HCT116 (cell line): ENCODE results near the gene SCARB1. TPM values are rescaled to one million over a fixed set of nuclear protein-coding genes. Genes with fewer than 3 reads are reported as not detected.

Source experiments
- ATAC-seq: fragments of 200-7000 bp; cut with Tn5 transposase; 2 replicates; pipeline ENCODE4 v1.9.1; 2020; ENCODE audit warnings: mild to moderate bottlenecking, moderate library complexity
- BruUV-seq: library from RNA; stranded (reverse); fragments of 400-500 nt; replicated peaks from 2 replicates; lab custom pipeline; 2021; lab: Mats Ljungman, UMichigan
- CTCF ChIA-PET: fragments of 300-600 bp; sonication (Branson Sonifier 250); formaldehyde crosslinking; loops from one replicate; lab custom pipeline; 2021; ENCODE audit warnings: antibody characterized with exemption; lab: Charles Lee
- POLR2A ChIA-PET: fragments of 300-600, 350-600 bp; sonication (Branson Sonifier 250); formaldehyde crosslinking; loops from one replicate; lab custom pipeline; 2021; ENCODE audit warnings: antibody characterized with exemption; lab: Charles Lee
- RAD21 ChIA-PET, 2 experiments: fragments of 300-600 bp; sonication (Branson Sonifier 250); formaldehyde crosslinking; loops; one replicate each; lab custom pipeline; 2023; ENCODE audit warnings: low total read pairs in 2 of 2; ENCODE audit not compliant: uncharacterized antibody in 2 of 2, unreplicated experiment in 2 of 2, low non-redundant PET in 1 of 2; lab: Charles Lee
- DNase-seq: peaks from one replicate; pipeline ENCODE4 v3.0.0-alpha.2; 2010; ENCODE audit warnings: low read depth, low spot score
- H2AFZ ChIP-seq: fragments of 200-600 bp; shearing (Covaris generic), sonication (generic); 2 replicates; pipeline ENCODE4 v1.6.1; 2017; ENCODE audit warnings: low read depth, mixed run types, mixed read lengths, antibody characterized with exemption, low read length; ENCODE audit not compliant: poor library complexity, severe bottlenecking
- H3K27ac ChIP-seq: 2 replicates; pipeline ENCODE4 v1.5.1; 2012; ENCODE audit warnings: low read depth, low read length
- H3K27me3 ChIP-seq: fragments of 200-600 bp; sonication (generic); 2 replicates; pipeline ENCODE4 v1.6.1; 2016; ENCODE audit warnings: mixed run types, low read length, mixed read lengths; ENCODE audit not compliant: insufficient read depth
- H3K36me3 ChIP-seq, 2 experiments: fragments of 200-500 bp in 1 of 2; fragments of 200-600 bp in 1 of 2; sonication (Bioruptor generic) in 1 of 2; sonication (generic) in 1 of 2; 2 replicates each; pipeline versions ENCODE4 v1.5.1 to v1.6.1; 2014 to 2016; ENCODE audit warnings: low read length in 2 of 2, inconsistent platforms in 1 of 2, mixed read lengths in 1 of 2, mixed run types in 1 of 2; ENCODE audit not compliant: insufficient read depth in 2 of 2, control insufficient read depth in 1 of 2
- H3K4me1 ChIP-seq, 2 experiments: fragments of 200-600 bp in 1 of 2; sonication (generic) in 1 of 2; 2 replicates each; pipeline versions ENCODE4 v1.5.1 to v1.6.1; 2012 to 2017; ENCODE audit warnings: low read length in 2 of 2, inconsistent platforms in 1 of 2, mild to moderate bottlenecking in 1 of 2, mixed read lengths in 1 of 2, mixed run types in 1 of 2, moderate library complexity in 1 of 2; ENCODE audit not compliant: insufficient read depth in 2 of 2, control insufficient read depth in 1 of 2
- H3K4me2 ChIP-seq: fragments of 200-600 bp; sonication (generic); 2 replicates; pipeline ENCODE4 v1.6.1; 2017; ENCODE audit warnings: mixed run types, low read length, mixed read lengths
- H3K4me3 ChIP-seq, 2 experiments: fragments of 200-600 bp in 1 of 2; sonication (generic) in 1 of 2; replicated peaks in 1 of 2; 2 replicates each; pipeline ENCODE4 v1.5.1; 2011 to 2016; ENCODE audit warnings: low read length in 2 of 2, control low read depth in 1 of 2, low read depth in 1 of 2, mild to moderate bottlenecking in 1 of 2, mixed read lengths in 1 of 2, mixed run types in 1 of 2
- H3K79me2 ChIP-seq: fragments of 200-600 bp; sonication (generic); 2 replicates; pipeline ENCODE4 v1.6.1; 2017; ENCODE audit warnings: mild to moderate bottlenecking, mixed run types, low read length, moderate library complexity, mixed read lengths; ENCODE audit not compliant: insufficient read depth
- H3K9ac ChIP-seq: fragments of 200-600 bp; sonication (generic); 2 replicates; pipeline ENCODE4 v1.6.1; 2016; ENCODE audit warnings: low read length, mixed read lengths
- H3K9me2 ChIP-seq: fragments of 200-600 bp; sonication (generic), shearing (Covaris generic); 2 replicates; pipeline ENCODE4 v1.6.1; 2017; ENCODE audit warnings: mixed run types, mild to moderate bottlenecking, moderate library complexity; ENCODE audit not compliant: insufficient read depth
- H3K9me3 ChIP-seq, 2 experiments: fragments of 200-500 bp in 1 of 2; fragments of 200-600 bp in 1 of 2; sonication (Bioruptor generic) in 1 of 2; sonication (generic) in 1 of 2; 2 replicates each; pipeline ENCODE4 v1.6.1; 2014 to 2017; ENCODE audit warnings: low read length in 2 of 2, mixed read lengths in 2 of 2, inconsistent platforms in 1 of 2, low read depth in 1 of 2, mild to moderate bottlenecking in 1 of 2, mixed run types in 1 of 2, moderate library complexity in 1 of 2; ENCODE audit not compliant: control insufficient read depth in 1 of 2, insufficient read depth in 1 of 2
- H4K20me1 ChIP-seq: fragments of 200-600 bp; sonication (generic), shearing (Covaris generic); 2 replicates; pipeline ENCODE4 v1.6.1; 2017; ENCODE audit warnings: mixed run types, mild to moderate bottlenecking, moderate library complexity; ENCODE audit not compliant: insufficient read depth
- CBX3 ChIP-seq: IDR thresholded peaks from 2 replicates; pipeline ENCODE4 v1.6.1; 2012; ENCODE audit warnings: low read depth
- CEBPB ChIP-seq: IDR thresholded peaks from 2 replicates; pipeline ENCODE4 v1.6.1; 2012; ENCODE audit warnings: low read depth
- EGR1 ChIP-seq: IDR thresholded peaks from 2 replicates; pipeline ENCODE4 v1.6.1; 2012; ENCODE audit warnings: low read depth
- ELF1 ChIP-seq: IDR thresholded peaks from 2 replicates; pipeline ENCODE4 v1.6.1; 2012; ENCODE audit warnings: low read depth, borderline replicate concordance
- EZH2 ChIP-seq: fragments of 200-600 bp; sonication (generic); IDR thresholded peaks from 2 replicates; pipeline ENCODE4 v1.6.1; 2017; ENCODE audit warnings: antibody characterized with exemption, mixed run types
- FOSL1 ChIP-seq: IDR thresholded peaks from 2 replicates; pipeline ENCODE4 v1.6.1; 2012; ENCODE audit warnings: low read depth
- POLR2A ChIP-seq: IDR thresholded peaks from 2 replicates; pipeline ENCODE4 v1.7.0; 2011; ENCODE audit warnings: borderline replicate concordance; ENCODE audit not compliant: insufficient read depth, insufficient read length; ENCODE audit errors: extremely low read depth
- POLR2AphosphoS5 ChIP-seq: IDR thresholded peaks from 2 replicates; pipeline ENCODE4 v1.6.1; 2011; ENCODE audit warnings: mild to moderate bottlenecking, low read depth, low read length, moderate library complexity
- SIN3A ChIP-seq: IDR thresholded peaks from 2 replicates; pipeline ENCODE4 v1.6.1; 2012; ENCODE audit warnings: low read depth
- SP1 ChIP-seq: IDR thresholded peaks from 2 replicates; pipeline ENCODE4 v1.6.1; 2012; ENCODE audit warnings: low read depth
- SRF ChIP-seq: IDR thresholded peaks from 2 replicates; pipeline ENCODE4 v1.6.1; 2012; ENCODE audit warnings: low read depth
- TCF7L2 ChIP-seq: IDR thresholded peaks from 2 replicates; pipeline ENCODE4 v1.7.0; 2011; ENCODE audit warnings: borderline replicate concordance, inconsistent platforms; ENCODE audit not compliant: insufficient read depth, insufficient read length; ENCODE audit errors: extremely low read depth
- intact Hi-C: fragments of 100-400 bp; cut with micrococcal nuclease; formaldehyde crosslinking; loops from 2 replicates; pipeline ENCODE4 v1.10.0; 2022
- total RNA-seq: library from RNA; stranded (reverse); gene quantifications from one replicate; pipeline ENCODE4 v1.2.1, GENCODE V29; 2021; ENCODE audit not compliant: unreplicated experiment
- TF ChIP-seq, protein P1 (sequence below): IDR thresholded peaks from 2 replicates; pipeline ENCODE4 v1.6.1; 2012; ENCODE audit warnings: low read depth
- TF ChIP-seq, protein P2 (sequence below): IDR thresholded peaks from 2 replicates; pipeline ENCODE4 v1.6.1; 2011; ENCODE audit warnings: mild to moderate bottlenecking, low read length, moderate library complexity; ENCODE audit not compliant: insufficient replicate concordance; ENCODE audit errors: extremely low read depth
- TF ChIP-seq, protein P3 (sequence below): IDR thresholded peaks from 2 replicates; pipeline ENCODE4 v1.6.1; 2012

The SCARB1 gene
- total RNA-seq, 1 experiment from 2014 or later: 95.5 TPM

DNA sequence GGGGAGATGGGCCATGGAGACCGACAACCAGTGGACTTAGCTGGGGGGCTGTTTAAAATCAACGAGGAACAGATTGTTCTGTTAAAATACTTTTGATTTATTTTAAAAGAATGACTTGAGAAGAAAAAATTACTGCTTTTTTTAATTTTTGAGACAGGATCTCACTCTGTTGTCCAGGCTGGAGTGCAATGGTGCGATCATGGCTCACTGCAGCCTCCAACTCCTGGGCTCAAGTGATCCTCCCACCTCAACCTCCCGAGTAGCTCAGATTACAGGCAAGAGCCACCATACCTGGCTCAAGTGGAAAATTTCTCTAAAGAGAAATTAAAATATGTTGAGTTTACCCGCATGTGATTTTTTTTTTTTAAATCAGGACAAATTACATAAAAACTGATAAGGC is 80.6 kb downstream of the SCARB1 start (continued):
- TF ChIP-seq, protein P1, sequence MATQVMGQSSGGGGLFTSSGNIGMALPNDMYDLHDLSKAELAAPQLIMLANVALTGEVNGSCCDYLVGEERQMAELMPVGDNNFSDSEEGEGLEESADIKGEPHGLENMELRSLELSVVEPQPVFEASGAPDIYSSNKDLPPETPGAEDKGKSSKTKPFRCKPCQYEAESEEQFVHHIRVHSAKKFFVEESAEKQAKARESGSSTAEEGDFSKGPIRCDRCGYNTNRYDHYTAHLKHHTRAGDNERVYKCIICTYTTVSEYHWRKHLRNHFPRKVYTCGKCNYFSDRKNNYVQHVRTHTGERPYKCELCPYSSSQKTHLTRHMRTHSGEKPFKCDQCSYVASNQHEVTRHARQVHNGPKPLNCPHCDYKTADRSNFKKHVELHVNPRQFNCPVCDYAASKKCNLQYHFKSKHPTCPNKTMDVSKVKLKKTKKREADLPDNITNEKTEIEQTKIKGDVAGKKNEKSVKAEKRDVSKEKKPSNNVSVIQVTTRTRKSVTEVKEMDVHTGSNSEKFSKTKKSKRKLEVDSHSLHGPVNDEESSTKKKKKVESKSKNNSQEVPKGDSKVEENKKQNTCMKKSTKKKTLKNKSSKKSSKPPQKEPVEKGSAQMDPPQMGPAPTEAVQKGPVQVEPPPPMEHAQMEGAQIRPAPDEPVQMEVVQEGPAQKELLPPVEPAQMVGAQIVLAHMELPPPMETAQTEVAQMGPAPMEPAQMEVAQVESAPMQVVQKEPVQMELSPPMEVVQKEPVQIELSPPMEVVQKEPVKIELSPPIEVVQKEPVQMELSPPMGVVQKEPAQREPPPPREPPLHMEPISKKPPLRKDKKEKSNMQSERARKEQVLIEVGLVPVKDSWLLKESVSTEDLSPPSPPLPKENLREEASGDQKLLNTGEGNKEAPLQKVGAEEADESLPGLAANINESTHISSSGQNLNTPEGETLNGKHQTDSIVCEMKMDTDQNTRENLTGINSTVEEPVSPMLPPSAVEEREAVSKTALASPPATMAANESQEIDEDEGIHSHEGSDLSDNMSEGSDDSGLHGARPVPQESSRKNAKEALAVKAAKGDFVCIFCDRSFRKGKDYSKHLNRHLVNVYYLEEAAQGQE: no peak
- TF ChIP-seq TCF7L2 (no peak), CEBPB (no peak), EGR1 (no peak)
- TF ChIP-seq, all 23 proteins: peak for 0

DNA sequence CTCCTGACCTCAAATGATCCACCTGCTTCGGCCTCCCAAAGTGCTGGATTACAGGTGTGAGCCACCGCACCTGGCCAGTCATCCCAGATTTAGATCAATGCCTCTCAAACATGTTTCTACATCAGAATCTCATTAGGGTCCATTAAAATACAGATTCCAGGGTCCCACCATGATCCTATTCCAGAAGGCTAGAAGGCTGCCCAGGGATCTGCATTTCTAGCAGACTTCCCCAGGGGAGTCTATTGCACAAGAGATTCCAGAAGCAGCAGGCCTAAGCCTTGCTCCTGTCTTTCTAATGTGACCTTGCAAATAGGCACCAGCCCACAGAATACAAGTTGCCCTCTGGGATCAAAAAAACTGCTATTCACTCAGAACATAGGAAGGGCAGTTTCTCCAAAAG is 81.5 kb downstream of the SCARB1 start:
- H3K79me2 ChIP-seq: no peaks in the 10 kb centered on the region
- no peaks in the 10 kb centered on the region for H3K27me3 ChIP-seq
- H3K9ac ChIP-seq: no peak overlapping the region
- no peak overlapping the region for H2AFZ ChIP-seq
- no TSS peak for BruUV-seq
- H3K36me3 ChIP-seq: peaks cover 10 to 20% of the 10 kb centered on the region in 2 experiments; a peak in 3 of 4 replicates
- TF ChIP-seq CBX3 (no peak), SP1 (no peak), POLR2A (no peak), SIN3A (no peak), SRF (no peak), ELF1 (no peak), FOSL1 (no peak), EGR1 (no peak), EZH2 (no peak), TCF7L2 (no peak), POLR2AphosphoS5 (no peak), CEBPB (no peak)
- TF ChIP-seq, protein P2, sequence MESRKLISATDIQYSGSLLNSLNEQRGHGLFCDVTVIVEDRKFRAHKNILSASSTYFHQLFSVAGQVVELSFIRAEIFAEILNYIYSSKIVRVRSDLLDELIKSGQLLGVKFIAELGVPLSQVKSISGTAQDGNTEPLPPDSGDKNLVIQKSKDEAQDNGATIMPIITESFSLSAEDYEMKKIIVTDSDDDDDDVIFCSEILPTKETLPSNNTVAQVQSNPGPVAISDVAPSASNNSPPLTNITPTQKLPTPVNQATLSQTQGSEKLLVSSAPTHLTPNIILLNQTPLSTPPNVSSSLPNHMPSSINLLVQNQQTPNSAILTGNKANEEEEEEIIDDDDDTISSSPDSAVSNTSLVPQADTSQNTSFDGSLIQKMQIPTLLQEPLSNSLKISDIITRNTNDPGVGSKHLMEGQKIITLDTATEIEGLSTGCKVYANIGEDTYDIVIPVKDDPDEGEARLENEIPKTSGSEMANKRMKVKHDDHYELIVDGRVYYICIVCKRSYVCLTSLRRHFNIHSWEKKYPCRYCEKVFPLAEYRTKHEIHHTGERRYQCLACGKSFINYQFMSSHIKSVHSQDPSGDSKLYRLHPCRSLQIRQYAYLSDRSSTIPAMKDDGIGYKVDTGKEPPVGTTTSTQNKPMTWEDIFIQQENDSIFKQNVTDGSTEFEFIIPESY: no peak
- TF ChIP-seq, protein P3, sequence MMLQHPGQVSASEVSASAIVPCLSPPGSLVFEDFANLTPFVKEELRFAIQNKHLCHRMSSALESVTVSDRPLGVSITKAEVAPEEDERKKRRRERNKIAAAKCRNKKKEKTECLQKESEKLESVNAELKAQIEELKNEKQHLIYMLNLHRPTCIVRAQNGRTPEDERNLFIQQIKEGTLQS: no peak
- TF ChIP-seq, protein P1: no peak
- TF ChIP-seq, all 23 proteins: peak for 0
- Histone ChIP-seq H4K20me1 (no peaks in the 10 kb centered on the region), H3K4me3 (no peak overlapping the region), H3K9me3 (no peaks in the 10 kb centered on the region), H3K27ac (no peak overlapping the region), H3K4me2 (no peak overlapping the region), H3K9me2 (no peaks in the 10 kb centered on the region), H3K4me1 (no peaks in the 10 kb centered on the region)
- CTCF ChIA-PET: no interaction called here
- RAD21 ChIA-PET: no interaction called here
- POLR2A ChIA-PET: no interaction called here
- intact Hi-C loops: no loop called here
- ATAC-seq (no peak), DNase-seq (no peak)
